ENCODE results near the gene FKBP10.

DNA sequence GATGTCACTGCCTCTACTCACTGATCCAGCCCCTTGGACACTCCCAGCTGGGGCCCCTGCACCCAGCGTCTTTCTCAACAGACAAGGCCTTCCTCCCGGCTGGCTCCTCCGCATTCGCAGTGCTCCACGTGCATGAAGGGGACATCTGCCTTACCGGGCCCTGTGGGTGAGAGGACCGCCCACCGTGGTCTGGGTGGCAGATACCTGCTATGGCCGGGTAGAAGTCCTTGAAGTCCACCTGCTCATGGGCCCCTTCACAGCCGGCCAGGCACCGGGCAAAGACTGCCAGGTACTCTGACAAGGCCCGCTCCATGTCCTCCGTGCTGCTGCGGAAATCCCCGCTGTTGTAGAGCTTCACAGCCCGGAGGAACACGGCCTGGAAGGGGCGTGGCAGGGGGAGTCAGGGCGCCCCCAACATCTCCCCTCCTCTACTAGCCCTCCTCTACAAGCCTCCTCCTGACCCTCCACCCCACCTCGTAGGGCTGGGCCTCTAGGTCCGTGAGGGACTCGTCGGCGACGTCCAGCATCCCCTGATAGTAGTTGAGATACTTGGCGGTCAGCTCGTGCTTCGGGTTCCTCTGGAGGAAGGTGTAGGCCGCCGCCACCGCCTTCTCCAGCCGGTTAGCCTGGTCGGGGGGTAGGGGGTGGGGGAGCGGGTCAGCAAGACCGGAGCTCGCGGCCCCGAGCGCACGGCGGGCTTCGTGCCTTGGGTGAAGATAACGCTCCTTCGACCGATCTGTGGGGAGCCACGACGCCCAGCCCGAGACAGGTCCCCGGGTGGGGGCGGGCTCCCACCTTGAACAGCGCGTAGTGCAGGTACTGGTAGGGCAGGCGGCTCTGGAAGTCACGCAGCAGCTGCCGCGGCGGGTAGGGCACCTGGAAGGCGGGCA is 1.9 kb upstream of the FKBP10 start:
- TF ChIP-seq, protein P1, sequence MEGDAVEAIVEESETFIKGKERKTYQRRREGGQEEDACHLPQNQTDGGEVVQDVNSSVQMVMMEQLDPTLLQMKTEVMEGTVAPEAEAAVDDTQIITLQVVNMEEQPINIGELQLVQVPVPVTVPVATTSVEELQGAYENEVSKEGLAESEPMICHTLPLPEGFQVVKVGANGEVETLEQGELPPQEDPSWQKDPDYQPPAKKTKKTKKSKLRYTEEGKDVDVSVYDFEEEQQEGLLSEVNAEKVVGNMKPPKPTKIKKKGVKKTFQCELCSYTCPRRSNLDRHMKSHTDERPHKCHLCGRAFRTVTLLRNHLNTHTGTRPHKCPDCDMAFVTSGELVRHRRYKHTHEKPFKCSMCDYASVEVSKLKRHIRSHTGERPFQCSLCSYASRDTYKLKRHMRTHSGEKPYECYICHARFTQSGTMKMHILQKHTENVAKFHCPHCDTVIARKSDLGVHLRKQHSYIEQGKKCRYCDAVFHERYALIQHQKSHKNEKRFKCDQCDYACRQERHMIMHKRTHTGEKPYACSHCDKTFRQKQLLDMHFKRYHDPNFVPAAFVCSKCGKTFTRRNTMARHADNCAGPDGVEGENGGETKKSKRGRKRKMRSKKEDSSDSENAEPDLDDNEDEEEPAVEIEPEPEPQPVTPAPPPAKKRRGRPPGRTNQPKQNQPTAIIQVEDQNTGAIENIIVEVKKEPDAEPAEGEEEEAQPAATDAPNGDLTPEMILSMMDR (IDR thresholded peaks at IDR 0.05; ENCODE audit: borderline replicate concordance, extremely low read depth, low read length, poor library complexity, severe bottlenecking) = no peak
- no peak for TF ChIP-seq EZH2 (IDR thresholded peaks at IDR 0.05; ENCODE audit: borderline replicate concordance, low read depth, low read length, severe bottlenecking)
